Activated naive CD4-positive, alpha-beta T cell (primary cell): Measurements from ENCODE around the gene CAPN14.

Source experiments
- DNase-seq, 4 experiments: peaks; one replicate each; lab custom pipeline; 2025; lab: John Stamatoyannopoulos, UW

The CAPN14 gene

DNA sequence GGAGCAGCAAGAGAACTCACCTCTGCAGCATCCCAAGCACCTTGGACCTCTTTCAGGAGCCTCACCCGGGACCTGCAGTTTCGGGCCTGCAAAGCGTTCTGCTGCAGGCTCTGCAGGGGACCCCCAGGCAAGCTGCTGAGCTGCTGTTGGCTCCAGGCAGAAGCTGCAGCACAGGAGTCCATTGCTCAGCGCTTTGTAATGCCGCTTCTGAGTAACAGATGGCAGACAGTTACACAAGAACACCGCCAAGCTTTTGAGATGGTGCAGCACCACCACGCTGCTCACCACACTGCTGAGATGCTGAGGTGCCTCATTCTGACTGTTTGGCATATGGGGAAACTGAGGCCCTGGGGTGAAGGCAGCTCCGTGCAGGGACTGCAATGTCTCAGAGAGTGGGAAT is 77.2 kb downstream of the CAPN14 start:
- no peak for DNase-seq

DNA sequence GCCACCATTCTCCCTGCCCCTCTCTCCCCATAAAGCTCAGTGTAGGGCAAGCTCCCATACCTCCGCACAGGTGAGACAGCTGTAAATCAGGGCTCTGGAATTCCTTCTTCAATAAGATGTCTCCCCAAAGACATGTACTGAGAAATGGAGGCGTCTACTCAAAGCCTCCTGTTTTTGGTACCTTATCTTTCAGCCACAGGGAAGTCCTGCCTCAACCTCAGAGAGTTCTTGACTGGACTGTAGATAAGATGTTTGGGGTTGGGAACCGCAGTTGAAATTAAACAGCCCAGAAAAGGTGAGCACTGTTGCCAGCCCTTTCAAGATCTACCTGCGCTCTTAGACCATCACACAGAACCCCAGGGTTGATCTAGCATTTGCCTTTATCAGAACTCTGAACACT is 77.6 kb downstream of the CAPN14 start:
- no peak for DNase-seq

DNA sequence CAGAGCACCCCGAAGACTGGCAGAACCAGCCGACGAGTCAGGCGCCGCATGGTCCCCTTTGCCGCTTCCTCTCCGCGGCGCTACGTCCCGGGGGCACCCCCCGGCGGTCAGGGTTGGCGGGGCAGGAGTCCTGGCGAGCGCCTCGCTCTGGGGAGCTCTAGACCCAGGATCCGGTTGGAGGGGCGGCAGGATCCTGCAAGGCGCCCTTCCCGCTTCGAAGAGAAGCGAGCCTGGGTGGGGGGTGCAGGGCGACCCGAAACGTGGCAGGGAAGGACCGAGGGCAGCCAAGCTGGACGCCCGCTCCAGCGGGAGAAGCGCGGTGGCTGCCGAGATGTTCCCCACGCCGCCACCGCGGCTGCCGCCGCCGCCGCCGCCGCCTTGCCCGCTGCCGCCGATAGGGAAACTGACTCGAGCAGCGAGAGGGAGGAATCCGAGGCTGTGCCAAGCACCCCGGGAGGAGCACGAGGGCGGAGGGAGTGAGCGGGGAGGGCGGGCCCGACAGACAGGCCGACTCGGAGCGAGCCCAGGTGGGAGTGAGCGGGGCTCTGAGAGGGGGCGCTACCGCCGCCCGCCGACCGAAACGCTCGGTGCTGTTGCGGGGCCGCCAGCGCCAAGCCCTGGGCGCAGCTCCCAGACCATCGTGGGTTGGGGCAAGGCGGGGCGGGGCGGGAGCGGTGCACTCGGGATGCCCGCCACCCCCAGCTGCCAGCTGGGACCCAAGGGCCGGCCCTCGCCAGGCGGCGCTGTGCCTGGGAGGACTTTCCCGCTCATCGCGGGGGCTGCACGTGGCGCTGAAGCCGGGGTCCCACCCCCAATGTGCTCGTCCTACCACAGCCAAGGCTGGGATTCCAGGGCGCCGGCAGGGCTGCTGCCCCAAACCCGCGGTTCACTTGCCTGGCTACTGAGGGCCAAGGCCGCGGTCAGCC is 79.0 kb downstream of the CAPN14 start, which contains the start of gene GALNT14:
TSS of gene GALNT14 (minus strand) at position 404 of the 926 bp plus-strand sequence. CDS start at position 50, 354 bp downstream.
- peak in 1 of 4 experiments; percentile 4 for DNase-seq

DNA sequence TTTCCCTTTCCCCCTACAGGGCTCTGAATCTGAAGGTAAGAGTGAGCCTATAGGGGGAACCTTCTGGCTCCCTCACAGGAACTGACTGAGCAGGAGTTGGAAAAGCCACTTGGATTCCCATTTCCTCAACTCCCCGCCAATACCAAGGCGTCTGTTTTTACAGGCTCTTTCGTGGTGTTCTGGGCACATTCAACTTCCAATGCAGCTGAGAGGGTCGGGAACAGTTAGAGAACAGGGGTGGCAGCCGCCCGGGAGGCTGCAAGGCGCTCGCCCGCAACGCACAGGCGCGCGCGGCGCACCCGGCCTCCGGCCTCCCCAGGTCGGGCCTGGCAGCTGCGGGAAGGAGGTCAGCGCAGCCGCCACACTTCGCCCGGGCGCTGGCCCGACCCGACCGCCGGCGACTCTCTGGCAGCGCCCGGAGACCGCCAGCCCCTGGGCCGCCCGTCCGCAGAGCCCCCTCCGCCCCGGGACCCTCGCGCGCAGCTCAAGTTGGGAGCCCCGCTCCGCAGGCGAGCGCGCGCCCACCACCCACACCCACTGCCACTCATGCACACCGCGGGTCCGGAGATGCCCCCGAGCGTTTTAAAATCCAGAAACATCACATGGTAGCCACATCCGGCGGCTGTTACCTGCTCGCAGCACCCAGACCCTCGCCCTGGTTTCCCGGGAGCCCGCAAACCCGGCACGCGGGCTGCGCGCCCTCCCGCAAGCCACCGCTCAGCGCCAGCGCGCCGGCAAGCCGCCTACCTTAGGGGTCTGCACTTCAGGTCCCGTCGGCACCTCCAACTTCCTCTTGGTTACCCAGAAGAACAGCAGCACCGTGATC is 79.9 kb downstream of the CAPN14 start:
- DNase-seq = no peak

DNA sequence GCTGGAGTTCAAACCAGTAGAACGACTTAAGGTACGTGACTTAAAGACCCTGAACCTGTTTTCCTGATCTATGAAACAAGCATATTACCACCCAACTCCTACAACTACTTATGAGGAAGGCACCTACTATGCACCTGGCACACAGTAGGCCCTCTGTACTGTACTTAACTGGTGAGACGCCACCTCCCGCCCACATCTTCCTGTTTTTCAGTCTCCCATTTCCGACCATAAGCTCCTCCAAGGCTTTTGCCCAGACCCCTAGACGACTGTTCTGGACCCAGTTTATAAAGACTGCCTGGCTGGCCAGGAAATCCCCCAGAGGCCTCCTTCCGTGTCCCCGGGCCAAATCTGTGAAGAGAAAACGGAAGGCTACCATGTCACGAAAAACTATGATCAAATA is 80.6 kb downstream of the CAPN14 start:
- no peak for DNase-seq

DNA sequence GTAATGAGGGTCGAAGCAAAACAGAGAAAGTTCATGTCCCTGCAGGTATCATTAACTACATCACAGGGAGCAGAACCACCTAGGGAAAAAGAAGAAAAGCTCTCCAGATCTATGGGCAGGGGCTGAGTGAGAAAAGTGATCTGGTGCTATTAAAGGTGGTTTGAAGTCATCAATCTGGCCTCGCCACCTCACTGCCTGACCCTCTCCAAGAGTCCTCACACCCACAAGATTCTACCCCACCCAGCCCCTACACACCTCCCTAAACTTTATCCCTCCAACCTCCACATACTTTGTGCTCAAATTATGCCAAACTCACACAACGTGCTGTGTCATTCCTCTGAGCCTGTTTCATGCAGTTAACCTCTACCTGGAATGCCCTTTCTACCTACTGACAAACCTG is 81.3 kb downstream of the CAPN14 start:
- no peak for DNase-seq

DNA sequence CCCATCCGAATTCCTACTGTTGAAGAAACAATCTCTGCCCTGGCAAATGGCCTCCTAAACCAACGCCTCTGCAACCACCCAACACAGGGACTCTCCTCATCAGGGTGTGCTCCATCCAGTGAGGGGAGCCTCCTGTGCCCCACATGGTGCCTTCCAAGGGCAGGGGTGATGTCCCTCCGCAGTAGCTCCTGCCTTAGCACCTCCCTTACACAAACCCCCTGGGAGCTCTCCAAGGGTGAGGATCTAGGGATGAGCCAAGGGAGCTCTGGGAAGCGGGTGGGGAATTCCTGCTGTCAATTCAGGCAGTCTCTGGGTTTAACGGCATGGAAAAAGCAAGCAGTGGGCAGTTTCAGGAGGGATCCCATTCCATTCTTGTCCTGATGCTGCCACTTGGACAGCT is 82.8 kb downstream of the CAPN14 start:
- DNase-seq = no peak

DNA sequence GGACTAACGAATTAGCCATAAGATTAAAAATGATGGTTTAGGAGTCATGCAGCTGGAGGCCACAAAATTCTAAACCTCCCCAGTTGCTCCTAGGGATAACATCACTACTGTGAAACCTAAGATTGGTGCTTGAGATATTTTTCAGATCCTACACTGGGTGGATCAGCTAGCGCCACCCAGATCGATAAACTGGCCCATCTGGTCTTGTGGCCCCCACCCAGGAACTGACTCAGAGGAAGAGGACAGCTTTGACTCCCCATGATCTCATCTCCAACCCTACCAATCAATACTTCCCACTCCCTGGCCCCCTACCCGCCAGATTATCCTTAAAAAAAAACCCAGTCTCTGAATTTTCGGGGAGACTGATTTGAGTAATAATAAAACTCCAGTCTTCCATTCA is 84.5 kb downstream of the CAPN14 start:
- DNase-seq = no peak

DNA sequence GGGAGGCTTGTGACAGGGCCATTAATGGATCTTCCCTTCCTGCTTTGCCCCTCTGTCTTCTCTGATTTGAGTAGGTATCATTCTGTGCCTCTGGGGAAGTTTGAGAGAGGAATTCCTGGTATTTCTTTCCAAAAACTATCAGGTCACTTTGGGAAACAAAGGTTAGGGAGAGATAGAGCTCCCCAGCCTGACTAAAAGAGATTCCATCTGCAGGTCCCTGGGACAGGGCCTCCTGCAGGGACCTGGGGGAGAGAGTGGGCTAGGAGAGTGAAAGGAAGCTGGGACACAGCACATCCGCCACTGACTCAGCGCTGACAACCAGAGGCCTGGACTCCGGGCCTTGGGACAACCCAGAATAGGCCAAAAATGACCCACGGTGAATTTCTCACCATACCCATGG is 85.4 kb downstream of the CAPN14 start:
- no peak for DNase-seq

DNA sequence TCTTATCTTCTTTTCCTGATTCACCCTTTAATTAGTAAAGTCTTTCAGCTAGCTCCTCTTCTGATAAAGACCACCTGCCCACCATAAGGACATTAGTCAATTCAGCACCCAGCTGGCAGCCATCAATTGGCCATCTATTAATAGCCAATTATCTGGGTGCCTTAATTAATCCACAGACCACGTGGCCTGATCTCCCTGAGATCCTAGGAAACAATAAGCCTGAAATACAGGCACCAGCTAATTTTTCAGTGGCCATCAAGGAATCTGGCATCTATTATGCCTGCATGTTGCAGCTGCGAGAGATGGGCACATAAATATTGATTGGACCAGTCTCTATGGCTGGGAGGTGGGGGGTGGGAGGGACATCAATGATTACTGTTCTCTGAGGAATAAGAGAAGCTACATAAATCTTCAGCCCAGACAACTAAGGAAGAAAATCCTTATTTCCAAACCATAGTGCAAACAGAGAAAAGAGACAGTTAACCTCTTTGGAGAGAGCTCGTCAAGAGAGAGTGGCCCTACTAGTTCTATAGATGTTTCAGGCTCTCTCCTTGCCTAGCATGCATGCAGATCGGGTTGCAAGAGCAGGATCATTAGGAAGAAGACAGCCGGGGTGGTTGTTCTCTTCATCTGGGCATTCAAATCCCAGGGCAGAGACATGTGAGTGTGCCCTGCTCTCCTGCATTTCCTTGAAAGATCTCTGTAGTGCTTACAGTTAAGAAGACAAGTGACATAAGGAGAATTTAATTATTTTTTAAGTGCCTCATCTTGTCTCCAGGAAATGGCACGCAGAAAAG is 87.7 kb downstream of the CAPN14 start:
- DNase-seq = no peak

DNA sequence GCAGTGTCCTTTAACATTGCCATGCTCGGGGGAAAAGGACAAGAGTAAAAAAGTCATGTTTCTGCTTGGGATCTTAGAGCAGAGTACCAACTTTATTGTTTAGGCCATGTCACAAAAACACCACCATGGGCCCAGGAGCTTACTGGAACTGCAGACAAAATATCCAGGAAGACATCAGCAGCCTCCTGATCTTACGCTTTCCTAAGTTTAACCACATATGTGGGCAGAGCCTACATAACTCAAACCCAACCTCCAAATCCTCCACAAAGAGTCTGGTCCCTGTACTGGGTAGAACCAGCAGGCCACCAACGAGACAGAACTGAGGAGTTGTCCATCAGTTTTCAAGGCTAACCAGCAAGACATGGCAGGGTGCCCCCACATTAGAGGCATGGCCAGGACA is 89.4 kb downstream of the CAPN14 start:
- DNase-seq = no peak

DNA sequence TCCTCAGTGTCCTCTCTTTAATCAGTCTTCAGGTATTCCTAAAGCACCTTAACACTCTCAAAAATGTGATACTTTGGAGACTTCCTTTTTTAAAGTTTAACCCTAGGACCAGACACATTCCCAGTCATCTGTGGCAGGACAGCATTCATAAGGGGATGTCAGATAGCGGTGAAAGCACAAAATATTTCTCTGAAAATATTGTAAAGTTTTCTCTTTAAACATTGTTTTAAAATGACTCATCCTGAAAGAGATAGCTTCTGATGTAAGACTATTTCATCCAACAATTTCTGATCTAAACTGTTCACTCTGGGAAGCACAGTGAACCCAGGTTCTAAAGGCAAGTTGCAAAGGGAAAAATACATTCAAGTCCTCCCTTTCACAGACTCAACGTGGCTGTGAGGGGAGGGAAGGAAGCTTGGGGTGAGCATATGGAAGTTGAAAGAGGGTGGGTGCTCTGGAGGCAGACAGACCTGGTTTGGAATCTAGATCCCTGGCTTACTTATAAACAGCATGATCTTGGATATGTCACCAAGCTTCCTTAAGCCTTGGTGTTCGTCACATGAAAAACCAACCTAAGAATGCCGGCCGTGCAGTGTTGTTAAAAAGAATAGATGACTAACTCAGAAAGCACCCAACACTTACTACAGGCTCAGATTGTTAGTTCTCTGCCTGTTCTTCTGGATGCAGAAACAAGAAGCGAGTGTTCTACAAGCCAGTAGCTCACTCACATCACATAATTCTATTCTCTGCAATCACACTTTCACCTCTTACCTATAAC is 91.2 kb downstream of the CAPN14 start:
- no peak for DNase-seq

DNA sequence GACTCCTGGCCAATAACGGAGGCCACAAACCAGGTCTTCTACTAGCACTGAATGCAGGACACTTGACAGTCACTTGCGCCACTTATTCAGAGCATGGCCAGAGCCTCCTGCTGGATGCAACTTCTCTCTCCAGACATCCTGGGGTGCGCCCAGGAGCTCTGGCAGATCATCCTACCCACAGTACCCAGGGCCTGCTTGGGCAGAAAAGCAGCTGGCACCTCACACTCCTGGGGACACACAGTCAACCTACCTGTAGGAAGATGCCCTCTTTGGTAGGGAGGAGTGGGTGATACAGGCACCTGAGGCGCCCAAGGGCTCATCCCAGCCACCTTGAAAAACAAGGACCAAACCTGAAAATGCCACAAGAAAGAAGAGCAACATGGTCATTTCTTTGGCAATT is 92.4 kb downstream of the CAPN14 start:
- no peak for DNase-seq
